Keratinocyte (primary cell): ENCODE data around the gene ULK4. TPM values are rescaled to one million over a fixed set of nuclear protein-coding genes. Genes with fewer than 3 reads are reported as not detected.

Experiments
- DNase-seq: peaks from one replicate; pipeline ENCODE4 v3.0.0-alpha.2; 2011; ENCODE audit warnings: low read depth, missing footprints, low spot score
- FAIRE-seq: peaks from 2 replicates; lab custom pipeline; 2011; peaks lifted over from hg19 to GRCh38; lab: Jason Lieb, UNC
- H2AFZ ChIP-seq: 2 replicates; pipeline ENCODE4 v1.6.0; 2012; ENCODE audit warnings: low read length, control low read depth, inconsistent platforms; ENCODE audit not compliant: control insufficient read depth
- H3K27ac ChIP-seq: 2 replicates; pipeline ENCODE4 v1.5.1; 2011; ENCODE audit warnings: low read length; ENCODE audit not compliant: control insufficient read depth, insufficient read depth
- H3K27me3 ChIP-seq: 3 replicates; pipeline ENCODE4 v1.6.0; 2011; ENCODE audit warnings: low read length; ENCODE audit not compliant: control insufficient read depth, insufficient read depth; ENCODE audit errors: extremely low read depth
- H3K36me3 ChIP-seq, 2 experiments: 2 replicates in 1 of 2; 3 replicates in 1 of 2; pipeline ENCODE4 v1.5.1; 2011; ENCODE audit warnings: low read length in 2 of 2, mild to moderate bottlenecking in 1 of 2; ENCODE audit not compliant: control insufficient read depth in 2 of 2, insufficient read depth in 2 of 2; ENCODE audit errors: extremely low read depth in 1 of 2
- H3K4me1 ChIP-seq: 3 replicates; pipeline ENCODE4 v1.5.1; 2011; ENCODE audit warnings: low read length; ENCODE audit not compliant: control insufficient read depth, insufficient read depth; ENCODE audit errors: extremely low read depth
- H3K4me2 ChIP-seq: 3 replicates; pipeline ENCODE4 v1.6.0; 2011; ENCODE audit warnings: low read depth, low read length; ENCODE audit not compliant: control insufficient read depth, insufficient read depth; ENCODE audit errors: extremely low read depth
- H3K4me3 ChIP-seq, 3 experiments: fragments of 200-600 bp in 1 of 3; sonication (generic) in 1 of 3; 2 replicates in 2 of 3; 3 replicates in 1 of 3; pipeline ENCODE4 v1.5.1; 2011 to 2016; ENCODE audit warnings: low read length in 3 of 3, mild to moderate bottlenecking in 3 of 3, control low read depth in 2 of 3, inconsistent platforms in 1 of 3, low read depth in 1 of 3, mixed read lengths in 1 of 3, mixed run types in 1 of 3, moderate library complexity in 1 of 3; ENCODE audit not compliant: control insufficient read depth in 2 of 3, insufficient read depth in 2 of 3; ENCODE audit errors: extremely low read depth in 1 of 3
- H3K79me2 ChIP-seq: 2 replicates; pipeline ENCODE4 v1.6.0; 2012; ENCODE audit warnings: low read length; ENCODE audit not compliant: control insufficient read depth, insufficient read depth
- H3K9ac ChIP-seq: 3 replicates; pipeline ENCODE4 v1.6.0; 2011; ENCODE audit warnings: low read length; ENCODE audit not compliant: control insufficient read depth, insufficient read depth; ENCODE audit errors: extremely low read depth
- H3K9me1 ChIP-seq: 3 replicates; pipeline ENCODE4 v1.6.0; 2011; ENCODE audit warnings: low read length; ENCODE audit not compliant: control insufficient read depth, insufficient read depth; ENCODE audit errors: extremely low read depth
- H3K9me3 ChIP-seq: 2 replicates; pipeline ENCODE4 v1.5.1; 2012; ENCODE audit warnings: low read depth, low read length; ENCODE audit not compliant: control insufficient read depth
- H4K20me1 ChIP-seq: 3 replicates; pipeline ENCODE4 v1.6.0; 2011; ENCODE audit warnings: low read length; ENCODE audit not compliant: control insufficient read depth, insufficient read depth; ENCODE audit errors: extremely low read depth
- EZH2 ChIP-seq: IDR thresholded peaks from one replicate; pipeline ENCODE4 v1.6.1; 2012; ENCODE audit warnings: inconsistent platforms, mild to moderate bottlenecking, low read length, moderate library complexity
- dilution Hi-C: fragments of 300-500 bp; cut with MboI; formaldehyde crosslinking; loops from one replicate; pipeline ENCODE4 v1.7.0; 2020; ENCODE audit warnings: low sequenced_read_pairs; ENCODE audit not compliant: extremely low pct_ligation_motif_present
- polyA plus RNA-seq, 5 experiments: library from polyadenylated mRNA; depleted of rRNA in 3 of 5; stranded (reverse) in 3 of 5; stranded (forward) in 1 of 5; unstranded in 1 of 5; fragments of >200 nt; gene quantifications; 1 replicate in 1 of 5; 2 replicates in 3 of 5; 3 replicates in 1 of 5; pipeline versions ENCODE4 v1.2.1 to v1.2.3, GENCODE V29; 2011 to 2012; ENCODE audit warnings: missing spikeins in 2 of 5, low read depth in 1 of 5, low replicate concordance in 1 of 5
- TF ChIP-seq, protein P1 (sequence below), 3 experiments: IDR thresholded peaks in 1 of 3; conservative IDR thresholded peaks in 1 of 3; optimal IDR thresholded peaks in 1 of 3; 2 replicates in 2 of 3; 3 replicates in 1 of 3; pipeline versions ENCODE3 to v1.5.1; 2011; ENCODE audit warnings: low read length in 3 of 3, mild to moderate bottlenecking in 3 of 3, moderate library complexity in 2 of 3, control low read depth in 1 of 3, inconsistent platforms in 1 of 3; ENCODE audit not compliant: insufficient read depth in 2 of 3; ENCODE audit errors: extremely low read depth in 1 of 3

The ULK4 gene
- polyA plus RNA-seq, 1 donor (not counting 4 experiments of a cell fraction or from before 2014, with no cell fraction given): 6.1 TPM

DNA sequence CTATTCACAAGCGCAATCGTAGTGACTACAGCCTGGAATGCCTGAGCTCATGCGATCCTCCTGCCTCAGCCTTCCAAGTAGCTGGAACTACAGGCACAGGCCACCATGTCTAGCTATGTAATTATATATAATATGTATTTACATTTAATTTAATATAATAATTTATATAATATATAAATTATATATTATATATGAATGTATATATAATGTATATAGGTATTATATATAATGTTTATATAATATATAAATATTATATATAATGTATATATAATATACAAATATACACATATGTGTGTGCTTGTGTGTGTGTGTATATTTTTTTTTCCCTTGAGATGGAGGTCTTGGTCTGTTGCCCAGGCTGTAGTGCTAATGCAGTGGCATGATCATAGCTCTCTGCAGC lies 27.6 kb upstream of the ULK4 start:
- FAIRE-seq (no peak), DNase-seq (no peak)
- no peaks in the 10 kb centered on the region for H3K79me2 ChIP-seq
- H3K9me3 ChIP-seq: no peaks in the 10 kb centered on the region
- H3K4me1 ChIP-seq: peaks cover 10% of the 10 kb centered on the region
- H3K4me3 ChIP-seq: no peak overlapping the region
- H3K9ac ChIP-seq: no peak overlapping the region
- no peaks in the 10 kb centered on the region for H3K36me3 ChIP-seq
- no peaks in the 10 kb centered on the region for H3K27me3 ChIP-seq
- dilution Hi-C loops: no loop called here
- TF ChIP-seq EZH2: no peak
- TF ChIP-seq, protein P1, sequence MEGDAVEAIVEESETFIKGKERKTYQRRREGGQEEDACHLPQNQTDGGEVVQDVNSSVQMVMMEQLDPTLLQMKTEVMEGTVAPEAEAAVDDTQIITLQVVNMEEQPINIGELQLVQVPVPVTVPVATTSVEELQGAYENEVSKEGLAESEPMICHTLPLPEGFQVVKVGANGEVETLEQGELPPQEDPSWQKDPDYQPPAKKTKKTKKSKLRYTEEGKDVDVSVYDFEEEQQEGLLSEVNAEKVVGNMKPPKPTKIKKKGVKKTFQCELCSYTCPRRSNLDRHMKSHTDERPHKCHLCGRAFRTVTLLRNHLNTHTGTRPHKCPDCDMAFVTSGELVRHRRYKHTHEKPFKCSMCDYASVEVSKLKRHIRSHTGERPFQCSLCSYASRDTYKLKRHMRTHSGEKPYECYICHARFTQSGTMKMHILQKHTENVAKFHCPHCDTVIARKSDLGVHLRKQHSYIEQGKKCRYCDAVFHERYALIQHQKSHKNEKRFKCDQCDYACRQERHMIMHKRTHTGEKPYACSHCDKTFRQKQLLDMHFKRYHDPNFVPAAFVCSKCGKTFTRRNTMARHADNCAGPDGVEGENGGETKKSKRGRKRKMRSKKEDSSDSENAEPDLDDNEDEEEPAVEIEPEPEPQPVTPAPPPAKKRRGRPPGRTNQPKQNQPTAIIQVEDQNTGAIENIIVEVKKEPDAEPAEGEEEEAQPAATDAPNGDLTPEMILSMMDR (optimal IDR thresholded peaks at IDR 0.05 in 1 of 3, IDR thresholded peaks at IDR 0.05 in 1 of 3, conservative IDR thresholded peaks at IDR 0.05 in 1 of 3; ENCODE audit: extremely low read depth in 1 of 3, insufficient read depth in 2 of 3, low read length in 3 of 3): no peak
- no peaks in the 10 kb centered on the region for H3K9me1 ChIP-seq
- H4K20me1 ChIP-seq: no peaks in the 10 kb centered on the region
- no peak overlapping the region for H2AFZ ChIP-seq
- H3K4me2 ChIP-seq: no peak overlapping the region
- no peak overlapping the region for H3K27ac ChIP-seq

DNA sequence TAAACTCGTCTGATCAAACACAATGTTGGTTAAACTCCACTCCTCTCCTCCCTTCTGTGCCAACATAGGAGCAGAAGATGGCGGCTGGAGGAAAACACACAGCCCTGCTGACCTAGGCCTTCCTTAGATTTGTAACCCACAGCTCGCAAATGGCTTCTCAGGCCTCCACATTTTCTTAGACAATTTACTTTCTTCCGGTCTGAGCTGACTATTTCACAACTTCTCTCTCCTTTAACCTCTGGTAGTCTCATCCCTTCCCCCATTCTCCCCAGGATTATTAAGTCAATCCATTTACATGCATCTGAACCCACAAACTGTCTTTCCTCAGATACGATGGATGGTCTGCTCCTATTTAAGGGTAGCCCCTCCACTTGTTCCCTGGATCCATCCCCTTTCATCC lies 25.7 kb upstream of the ULK4 start:
- Histone ChIP-seq H3K79me2 (no peaks in the 10 kb centered on the region), H3K36me3 (no peaks in the 10 kb centered on the region), H3K27me3 (no peaks in the 10 kb centered on the region), H3K4me2 (no peak overlapping the region), H3K9ac (no peak overlapping the region), H4K20me1 (no peaks in the 10 kb centered on the region), H3K4me3 (no peak overlapping the region), H3K27ac (no peak overlapping the region), H3K9me1 (no peaks in the 10 kb centered on the region), H3K4me1 (peaks cover 7% of the 10 kb centered on the region), H2AFZ (no peak overlapping the region), H3K9me3 (no peaks in the 10 kb centered on the region)
- no peak for TF ChIP-seq EZH2
- TF ChIP-seq, protein P1 (optimal IDR thresholded peaks at IDR 0.05 in 1 of 3, IDR thresholded peaks at IDR 0.05 in 1 of 3, conservative IDR thresholded peaks at IDR 0.05 in 1 of 3; ENCODE audit: extremely low read depth in 1 of 3, insufficient read depth in 2 of 3, low read length in 3 of 3): no peak
- DNase-seq (no peak), FAIRE-seq (no peak)
- dilution Hi-C loops: no loop called here
